ENCODE measurements around the gene CTXND1.

CTXND1 gene

DNA sequence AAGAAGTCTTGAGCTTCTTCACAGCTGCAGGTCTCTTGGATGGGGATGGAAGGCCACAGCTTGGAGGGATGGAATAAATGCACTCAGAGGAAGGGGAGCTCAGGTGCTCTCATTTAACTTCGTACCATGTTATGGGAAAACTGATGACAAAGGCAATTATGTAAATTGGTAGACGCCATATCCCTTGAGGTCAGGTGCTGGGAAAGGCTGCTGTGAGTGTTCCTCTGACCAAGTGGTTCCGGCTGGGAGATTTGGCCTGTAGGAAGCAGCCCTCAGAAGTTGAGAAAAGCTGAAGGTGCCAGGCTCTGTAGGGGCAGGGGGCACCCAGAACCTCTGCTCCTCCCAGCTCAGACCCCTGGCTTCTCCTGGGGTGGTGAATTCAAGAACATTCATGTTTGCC is 52.1 kb downstream of the CTXND1 start:
- Histone ChIP-seq H3K79me2 (ENCODE audit: control insufficient read depth, low read length) (no peaks in the 10 kb centered on the region), H3K27me3 (ENCODE audit: control insufficient read depth, low read length) (peaks cover 9% of the 10 kb centered on the region; the same call in 1 of the 2 replicates), H3K9me3 (ENCODE audit: control insufficient read depth, insufficient read depth, low read length) (no peaks in the 10 kb centered on the region), H4K20me1 (ENCODE audit: control insufficient read depth, insufficient read depth, low read depth, low read length) (no peaks in the 10 kb centered on the region), H3K36me3 (ENCODE audit: control insufficient read depth, low read length) (no peaks in the 10 kb centered on the region), H3K9me2 (replicated peaks; ENCODE audit: control insufficient read depth, low read length) (no peaks in the 10 kb centered on the region), H3K4me1 (ENCODE audit: control insufficient read depth, low read length) (no peaks in the 10 kb centered on the region), H3F3A (ENCODE audit: control insufficient read depth, insufficient read depth) (no peaks in the 10 kb centered on the region), H3K4me2 (ENCODE audit: low read length) (no peak overlapping the region), H3K4me3 (ENCODE audit: low read length) (no peak overlapping the region), H3K27ac (ENCODE audit: low read depth, low read length) (no peak overlapping the region)
- TF ChIP-seq, protein P1, sequence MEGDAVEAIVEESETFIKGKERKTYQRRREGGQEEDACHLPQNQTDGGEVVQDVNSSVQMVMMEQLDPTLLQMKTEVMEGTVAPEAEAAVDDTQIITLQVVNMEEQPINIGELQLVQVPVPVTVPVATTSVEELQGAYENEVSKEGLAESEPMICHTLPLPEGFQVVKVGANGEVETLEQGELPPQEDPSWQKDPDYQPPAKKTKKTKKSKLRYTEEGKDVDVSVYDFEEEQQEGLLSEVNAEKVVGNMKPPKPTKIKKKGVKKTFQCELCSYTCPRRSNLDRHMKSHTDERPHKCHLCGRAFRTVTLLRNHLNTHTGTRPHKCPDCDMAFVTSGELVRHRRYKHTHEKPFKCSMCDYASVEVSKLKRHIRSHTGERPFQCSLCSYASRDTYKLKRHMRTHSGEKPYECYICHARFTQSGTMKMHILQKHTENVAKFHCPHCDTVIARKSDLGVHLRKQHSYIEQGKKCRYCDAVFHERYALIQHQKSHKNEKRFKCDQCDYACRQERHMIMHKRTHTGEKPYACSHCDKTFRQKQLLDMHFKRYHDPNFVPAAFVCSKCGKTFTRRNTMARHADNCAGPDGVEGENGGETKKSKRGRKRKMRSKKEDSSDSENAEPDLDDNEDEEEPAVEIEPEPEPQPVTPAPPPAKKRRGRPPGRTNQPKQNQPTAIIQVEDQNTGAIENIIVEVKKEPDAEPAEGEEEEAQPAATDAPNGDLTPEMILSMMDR (IDR thresholded peaks at IDR 0.05; ENCODE audit: low read depth, low read length, poor library complexity, severe bottlenecking), result no peak
- no peak for TF ChIP-seq EZH2phosphoT487 (IDR thresholded peaks at IDR 0.05; ENCODE audit: borderline replicate concordance, low read length)

DNA sequence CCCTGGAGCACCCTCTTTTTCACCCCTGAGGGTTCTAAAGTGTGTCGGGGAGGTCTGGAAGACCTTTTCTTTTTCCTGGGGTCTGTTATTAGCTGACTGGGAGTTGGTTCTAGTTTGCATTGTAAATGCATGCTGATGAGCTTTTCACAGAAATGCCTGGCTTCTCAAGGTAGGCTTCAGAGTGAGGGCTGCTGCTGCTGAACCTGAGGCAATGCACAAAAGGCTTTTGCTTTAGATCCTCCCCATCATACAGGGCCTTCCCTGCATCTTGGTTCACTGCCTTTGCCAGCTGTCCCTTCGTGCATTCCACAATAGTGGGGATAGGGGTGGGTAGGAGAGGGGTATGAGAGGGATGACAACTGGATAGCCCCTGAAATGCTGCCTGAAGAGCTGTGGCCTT is 52.6 kb downstream of the CTXND1 start:
- no peak overlapping the region for H3K27ac ChIP-seq (ENCODE audit: low read depth, low read length)
- no peaks in the 10 kb centered on the region for H3K9me2 ChIP-seq (replicated peaks; ENCODE audit: control insufficient read depth, low read length)
- no peak for TF ChIP-seq EZH2phosphoT487 (IDR thresholded peaks at IDR 0.05; ENCODE audit: borderline replicate concordance, low read length)
- TF ChIP-seq, protein P1 (IDR thresholded peaks at IDR 0.05; ENCODE audit: low read depth, low read length, poor library complexity, severe bottlenecking), result no peak
- no peaks in the 10 kb centered on the region for H3K79me2 ChIP-seq (ENCODE audit: control insufficient read depth, low read length)
- H3K36me3 ChIP-seq (ENCODE audit: control insufficient read depth, low read length), result no peaks in the 10 kb centered on the region
- H3K4me3 ChIP-seq (ENCODE audit: low read length), result no peak overlapping the region
- H3K4me2 ChIP-seq (ENCODE audit: low read length), result no peak overlapping the region
- H3F3A ChIP-seq (ENCODE audit: control insufficient read depth, insufficient read depth), result no peaks in the 10 kb centered on the region
- H3K27me3 ChIP-seq (ENCODE audit: control insufficient read depth, low read length), result peaks cover 9% of the 10 kb centered on the region; the same call in 1 of the 2 replicates
- H3K4me1 ChIP-seq (ENCODE audit: control insufficient read depth, low read length), result no peaks in the 10 kb centered on the region
- no peaks in the 10 kb centered on the region for H4K20me1 ChIP-seq (ENCODE audit: control insufficient read depth, insufficient read depth, low read depth, low read length)
- no peaks in the 10 kb centered on the region for H3K9me3 ChIP-seq (ENCODE audit: control insufficient read depth, insufficient read depth, low read length)

DNA sequence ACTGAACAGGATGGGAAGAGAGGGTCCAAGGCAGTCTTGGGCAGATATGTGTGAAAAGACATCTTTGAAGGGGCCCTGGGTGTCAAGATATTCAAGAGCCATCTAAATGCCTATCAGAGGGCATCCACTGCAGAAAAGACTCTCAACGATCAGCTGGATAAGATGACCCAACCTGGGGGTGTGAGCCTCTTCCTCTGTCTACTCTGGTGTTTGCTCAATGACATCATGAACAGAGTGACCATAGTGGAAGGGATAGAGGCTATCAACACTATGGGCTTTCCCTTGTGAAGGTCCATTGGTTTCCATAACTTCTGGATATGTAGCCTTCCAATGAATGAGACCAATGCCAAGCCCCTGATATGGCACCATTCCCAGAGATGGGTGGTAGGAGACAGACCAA is 57.1 kb downstream of the CTXND1 start:
- Histone ChIP-seq H3K79me2 (ENCODE audit: control insufficient read depth, low read length) (no peaks in the 10 kb centered on the region), H3K27ac (ENCODE audit: low read depth, low read length) (no peak overlapping the region), H3K27me3 (ENCODE audit: control insufficient read depth, low read length) (peaks cover 12% of the 10 kb centered on the region; the same call in 1 of the 2 replicates), H4K20me1 (ENCODE audit: control insufficient read depth, insufficient read depth, low read depth, low read length) (no peaks in the 10 kb centered on the region), H3K9me3 (ENCODE audit: control insufficient read depth, insufficient read depth, low read length) (no peaks in the 10 kb centered on the region), H3F3A (ENCODE audit: control insufficient read depth, insufficient read depth) (no peaks in the 10 kb centered on the region), H3K36me3 (ENCODE audit: control insufficient read depth, low read length) (no peaks in the 10 kb centered on the region), H3K4me2 (ENCODE audit: low read length) (no peak overlapping the region), H3K4me1 (ENCODE audit: control insufficient read depth, low read length) (no peaks in the 10 kb centered on the region), H3K9me2 (replicated peaks; ENCODE audit: control insufficient read depth, low read length) (no peaks in the 10 kb centered on the region), H3K4me3 (ENCODE audit: low read length) (no peak overlapping the region)
- no peak for TF ChIP-seq EZH2phosphoT487 (IDR thresholded peaks at IDR 0.05; ENCODE audit: borderline replicate concordance, low read length)
- TF ChIP-seq, protein P1 (IDR thresholded peaks at IDR 0.05; ENCODE audit: low read depth, low read length, poor library complexity, severe bottlenecking), result no peak

Data from DOHH2 (cell line).